Articular chondrocyte of knee joint (primary cell): ENCODE measurements around the gene PIK3C2B. TPM values are rescaled to one million over a fixed set of nuclear protein-coding genes. Genes with fewer than 3 reads are reported as not detected.

Experiments used
- total RNA-seq: library from RNA; depleted of rRNA; stranded (reverse); fragments of >200 nt; gene quantifications from 2 replicates; pipeline ENCODE4 v1.2.3, GENCODE V29; 2012

Gene PIK3C2B, protein sequence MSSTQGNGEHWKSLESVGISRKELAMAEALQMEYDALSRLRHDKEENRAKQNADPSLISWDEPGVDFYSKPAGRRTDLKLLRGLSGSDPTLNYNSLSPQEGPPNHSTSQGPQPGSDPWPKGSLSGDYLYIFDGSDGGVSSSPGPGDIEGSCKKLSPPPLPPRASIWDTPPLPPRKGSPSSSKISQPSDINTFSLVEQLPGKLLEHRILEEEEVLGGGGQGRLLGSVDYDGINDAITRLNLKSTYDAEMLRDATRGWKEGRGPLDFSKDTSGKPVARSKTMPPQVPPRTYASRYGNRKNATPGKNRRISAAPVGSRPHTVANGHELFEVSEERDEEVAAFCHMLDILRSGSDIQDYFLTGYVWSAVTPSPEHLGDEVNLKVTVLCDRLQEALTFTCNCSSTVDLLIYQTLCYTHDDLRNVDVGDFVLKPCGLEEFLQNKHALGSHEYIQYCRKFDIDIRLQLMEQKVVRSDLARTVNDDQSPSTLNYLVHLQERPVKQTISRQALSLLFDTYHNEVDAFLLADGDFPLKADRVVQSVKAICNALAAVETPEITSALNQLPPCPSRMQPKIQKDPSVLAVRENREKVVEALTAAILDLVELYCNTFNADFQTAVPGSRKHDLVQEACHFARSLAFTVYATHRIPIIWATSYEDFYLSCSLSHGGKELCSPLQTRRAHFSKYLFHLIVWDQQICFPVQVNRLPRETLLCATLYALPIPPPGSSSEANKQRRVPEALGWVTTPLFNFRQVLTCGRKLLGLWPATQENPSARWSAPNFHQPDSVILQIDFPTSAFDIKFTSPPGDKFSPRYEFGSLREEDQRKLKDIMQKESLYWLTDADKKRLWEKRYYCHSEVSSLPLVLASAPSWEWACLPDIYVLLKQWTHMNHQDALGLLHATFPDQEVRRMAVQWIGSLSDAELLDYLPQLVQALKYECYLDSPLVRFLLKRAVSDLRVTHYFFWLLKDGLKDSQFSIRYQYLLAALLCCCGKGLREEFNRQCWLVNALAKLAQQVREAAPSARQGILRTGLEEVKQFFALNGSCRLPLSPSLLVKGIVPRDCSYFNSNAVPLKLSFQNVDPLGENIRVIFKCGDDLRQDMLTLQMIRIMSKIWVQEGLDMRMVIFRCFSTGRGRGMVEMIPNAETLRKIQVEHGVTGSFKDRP (N-terminal part only)
- 1.1 and 2.7 TPM in 2 replicates for total RNA-seq

GRCh38 chr1:204494281-204495077, at the start of gene PIK3C2B:
TSS of gene PIK3C2B (minus strand) at chr1:204494805. CDS start at chr1:204469802, 25,003 bp downstream.

DNA sequence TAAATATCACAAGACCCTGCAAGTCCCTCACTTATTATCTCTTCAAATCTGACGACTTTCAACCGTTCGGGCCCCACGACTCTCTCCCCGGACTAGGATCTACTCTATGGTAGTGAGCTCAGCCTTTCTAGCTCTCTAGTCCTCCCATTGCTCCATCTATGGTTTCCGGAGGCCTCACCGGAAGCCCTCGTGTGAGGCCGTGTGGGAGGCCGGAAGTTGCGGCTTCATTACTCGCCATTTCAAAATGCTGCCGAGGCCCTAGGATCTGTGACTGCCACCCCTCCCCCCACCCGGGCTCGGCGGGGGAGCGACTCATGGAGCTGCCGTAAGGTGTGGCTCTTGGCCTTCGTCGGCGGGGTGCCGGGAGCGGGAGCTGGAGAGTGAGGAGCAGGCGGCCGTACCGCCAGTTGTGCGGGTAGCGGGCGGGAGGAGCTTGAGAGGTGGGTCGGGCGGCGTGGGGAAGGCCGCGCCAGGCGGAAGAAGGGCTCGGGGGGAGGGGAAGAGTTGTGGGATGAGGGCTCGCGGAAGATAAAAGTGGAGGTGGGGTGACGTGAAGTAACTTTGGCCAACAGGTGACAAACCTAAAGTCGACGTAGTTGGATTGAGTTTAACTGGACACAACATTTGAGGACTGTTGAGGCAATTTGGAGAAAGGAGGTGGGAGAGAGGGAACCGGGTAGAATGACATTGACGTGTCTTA, 21.7 kb upstream of the PIK3C2B start, which contains the start of gene MDM4:
TSS of gene MDM4 (plus strand) at position 227 of the 700 bp plus-strand sequence. CDS start 9,113 bp downstream, outside the sequence.

Other genes starting within 250 kb of the PIK3C2B start
- gene PLEKHA6, start 134.9 kb downstream of the PIK3C2B start, total RNA-seq, result 0.39 and 1.6 TPM in 2 replicates
- 22.5 and 26.6 TPM in 2 replicates for gene PPP1R15B, start 83.0 kb downstream of the PIK3C2B start, total RNA-seq
- gene MDM4, start 21.6 kb upstream of the PIK3C2B start, total RNA-seq, result 49.9 and 54.2 TPM in 2 replicates
- 0.54 and 0.65 TPM in 2 replicates for gene LRRN2, start 190.9 kb upstream of the PIK3C2B start, total RNA-seq